Fibroblast of pulmonary artery (primary cell): ENCODE results near the gene OSMR.

Experiments
- DNase-seq: peaks from one replicate; pipeline ENCODE4 v3.0.0-alpha.2; 2010; ENCODE audit warnings: low read depth
- H3K4me3 ChIP-seq: replicated peaks from 2 replicates; pipeline ENCODE4 v1.5.1; 2011; ENCODE audit warnings: low read depth, mild to moderate bottlenecking, control low read depth, low read length, moderate library complexity
- TF ChIP-seq, protein P1 (sequence below): IDR thresholded peaks from 2 replicates; pipeline ENCODE4 v1.5.1; 2011; ENCODE audit warnings: mild to moderate bottlenecking, control low read depth, low read length, inconsistent platforms; ENCODE audit errors: missing control alignments

OSMR gene

DNA sequence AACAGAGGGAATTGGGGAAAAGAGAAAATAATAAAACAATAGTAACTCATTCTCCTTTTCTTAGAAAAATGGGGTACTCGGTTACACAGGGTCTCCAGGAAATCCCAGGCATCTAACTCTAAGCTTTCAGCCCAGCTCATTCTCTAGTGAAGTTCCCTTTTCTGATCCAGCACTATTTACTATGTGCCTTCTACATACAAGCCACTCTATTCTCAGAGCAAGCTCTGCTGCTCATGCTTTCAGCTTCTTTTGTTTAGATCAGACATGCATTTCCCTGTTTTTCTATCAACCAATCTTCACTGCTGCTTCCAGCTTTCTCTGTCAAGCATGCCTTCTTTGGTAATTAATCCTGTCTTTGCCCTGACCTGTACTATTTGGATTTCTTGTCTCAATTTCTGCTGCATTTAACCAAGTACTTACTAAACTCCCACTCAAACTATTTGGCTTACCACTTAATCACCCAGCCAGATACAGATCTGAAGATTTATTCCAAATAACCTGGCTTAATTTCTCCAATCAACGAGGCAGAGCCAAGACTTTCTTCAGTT is 25.3 kb downstream of the OSMR start:
- no peak for DNase-seq
- no peak overlapping the region for H3K4me3 ChIP-seq
- TF ChIP-seq, protein P1, sequence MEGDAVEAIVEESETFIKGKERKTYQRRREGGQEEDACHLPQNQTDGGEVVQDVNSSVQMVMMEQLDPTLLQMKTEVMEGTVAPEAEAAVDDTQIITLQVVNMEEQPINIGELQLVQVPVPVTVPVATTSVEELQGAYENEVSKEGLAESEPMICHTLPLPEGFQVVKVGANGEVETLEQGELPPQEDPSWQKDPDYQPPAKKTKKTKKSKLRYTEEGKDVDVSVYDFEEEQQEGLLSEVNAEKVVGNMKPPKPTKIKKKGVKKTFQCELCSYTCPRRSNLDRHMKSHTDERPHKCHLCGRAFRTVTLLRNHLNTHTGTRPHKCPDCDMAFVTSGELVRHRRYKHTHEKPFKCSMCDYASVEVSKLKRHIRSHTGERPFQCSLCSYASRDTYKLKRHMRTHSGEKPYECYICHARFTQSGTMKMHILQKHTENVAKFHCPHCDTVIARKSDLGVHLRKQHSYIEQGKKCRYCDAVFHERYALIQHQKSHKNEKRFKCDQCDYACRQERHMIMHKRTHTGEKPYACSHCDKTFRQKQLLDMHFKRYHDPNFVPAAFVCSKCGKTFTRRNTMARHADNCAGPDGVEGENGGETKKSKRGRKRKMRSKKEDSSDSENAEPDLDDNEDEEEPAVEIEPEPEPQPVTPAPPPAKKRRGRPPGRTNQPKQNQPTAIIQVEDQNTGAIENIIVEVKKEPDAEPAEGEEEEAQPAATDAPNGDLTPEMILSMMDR: no peak

- peak; percentile 99 for DNase-seq
- TF ChIP-seq, protein P1: no peak
- no peak overlapping the region for H3K4me3 ChIP-seq
Observed at GRCh38 chr5:38871790-38872551, 26.2 kb downstream of the OSMR start.

DNA sequence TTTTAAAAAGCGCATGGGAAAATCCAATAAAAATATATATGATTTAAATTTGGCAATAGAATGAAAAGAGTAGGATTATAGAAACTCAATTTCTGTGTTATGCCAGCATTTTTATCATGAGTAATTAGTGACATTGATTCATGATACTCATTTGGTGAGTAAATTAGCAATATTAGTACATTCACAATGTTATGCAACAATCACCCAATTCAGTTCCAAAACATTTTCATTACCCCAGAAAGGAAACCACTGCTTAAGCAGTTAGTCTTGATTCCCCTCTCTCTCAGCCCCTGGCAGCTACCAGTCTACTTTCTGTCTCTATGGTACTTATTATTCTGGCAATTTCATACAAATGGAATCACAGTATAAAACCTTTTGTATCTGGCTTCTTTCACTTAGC is 27.0 kb downstream of the OSMR start:
- DNase-seq: no peak
- TF ChIP-seq, protein P1: no peak
- no peak overlapping the region for H3K4me3 ChIP-seq

DNA sequence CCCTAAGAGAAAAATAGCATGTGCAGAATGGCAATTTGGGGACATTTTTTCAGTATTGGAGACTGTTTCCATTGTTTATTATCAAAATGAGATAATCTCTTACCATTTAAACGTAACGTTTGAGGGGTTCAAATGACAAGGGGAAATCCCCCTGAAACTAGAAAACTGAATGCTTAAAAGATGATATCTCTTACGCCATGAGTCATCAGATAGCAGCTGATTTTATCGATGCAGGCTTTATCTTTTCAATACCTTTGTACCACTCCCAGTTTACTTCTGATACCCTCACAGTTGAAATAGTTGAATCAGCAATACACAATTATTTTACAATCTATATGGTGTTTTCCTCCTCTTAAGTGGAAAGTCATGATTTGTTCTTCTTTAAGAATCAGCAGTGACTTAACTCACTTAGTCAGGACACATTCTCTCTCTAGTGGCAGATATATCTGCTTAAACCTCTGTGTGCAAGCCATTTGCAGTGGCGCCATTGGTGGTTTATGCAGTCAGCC is 29.2 kb downstream of the OSMR start:
- no peak overlapping the region for H3K4me3 ChIP-seq
- no peak for DNase-seq
- TF ChIP-seq, protein P1: no peak

GRCh38 chr5:38878391-38879077 is 32.7 kb downstream of the OSMR start:
- DNase-seq: peak; percentile 53
- no peak overlapping the region for H3K4me3 ChIP-seq
- TF ChIP-seq, protein P1: no peak

GRCh38 chr5:38879078-38879460 is 33.3 kb downstream of the OSMR start:
- no peak overlapping the region for H3K4me3 ChIP-seq
- TF ChIP-seq, protein P1: no peak
- DNase-seq: no peak
